Smooth muscle cell of the brain vasculature (primary cell): Measurements from ENCODE around the gene HBEGF.

Experiments
- DNase-seq: peaks from one replicate; pipeline ENCODE4 v3.0.0-alpha.2; 2012; ENCODE audit warnings: low read depth, low spot score

The HBEGF gene, protein sequence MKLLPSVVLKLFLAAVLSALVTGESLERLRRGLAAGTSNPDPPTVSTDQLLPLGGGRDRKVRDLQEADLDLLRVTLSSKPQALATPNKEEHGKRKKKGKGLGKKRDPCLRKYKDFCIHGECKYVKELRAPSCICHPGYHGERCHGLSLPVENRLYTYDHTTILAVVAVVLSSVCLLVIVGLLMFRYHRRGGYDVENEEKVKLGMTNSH

DNA sequence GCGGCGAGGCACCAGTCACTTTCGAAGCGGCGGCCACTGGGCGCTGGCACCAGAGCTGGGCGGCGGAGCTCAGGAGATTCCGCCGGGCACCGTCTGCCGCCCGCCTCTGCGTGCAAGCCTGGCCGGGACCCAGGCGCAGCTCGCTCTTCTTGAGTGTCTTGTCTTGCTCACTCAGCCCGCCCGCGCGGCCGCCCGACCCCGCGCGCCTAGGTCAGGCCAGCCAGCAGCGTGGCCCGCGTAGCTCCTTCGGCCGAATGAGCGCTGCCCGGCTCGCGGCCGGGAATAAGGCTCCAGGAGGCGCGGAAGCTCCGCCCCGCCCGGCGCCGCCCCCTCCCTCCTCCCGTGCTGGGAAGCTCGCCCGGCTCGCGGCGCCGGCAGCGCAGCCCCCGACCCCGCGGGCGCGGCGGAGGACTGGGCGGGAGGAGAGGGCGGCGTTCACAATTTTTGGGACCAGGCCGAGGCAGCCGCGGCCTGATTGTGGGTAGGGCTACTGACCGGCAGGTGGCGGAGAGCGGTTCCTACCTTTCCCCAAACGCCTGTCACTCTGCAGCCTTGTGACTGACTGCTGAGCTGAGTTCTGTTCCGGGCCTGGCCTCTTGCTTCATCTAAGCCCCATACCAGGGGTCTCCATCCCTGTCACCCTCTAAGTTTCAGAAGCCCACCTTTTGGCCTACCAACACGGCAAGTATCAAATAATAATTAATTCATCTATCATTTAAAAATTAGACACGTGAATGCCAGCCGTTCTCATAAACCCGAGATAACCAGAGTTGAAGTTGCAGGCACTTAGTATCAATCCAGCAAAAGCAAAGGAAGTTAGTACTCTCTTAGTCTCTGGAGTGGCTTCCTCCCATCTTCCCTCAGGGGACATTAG lies at the start of gene HBEGF:
Gene HBEGF (minus strand): TSS at position 256 of the 874 bp plus-strand sequence. CDS start 275 bp downstream, outside the sequence.
- no peak for DNase-seq

DNA sequence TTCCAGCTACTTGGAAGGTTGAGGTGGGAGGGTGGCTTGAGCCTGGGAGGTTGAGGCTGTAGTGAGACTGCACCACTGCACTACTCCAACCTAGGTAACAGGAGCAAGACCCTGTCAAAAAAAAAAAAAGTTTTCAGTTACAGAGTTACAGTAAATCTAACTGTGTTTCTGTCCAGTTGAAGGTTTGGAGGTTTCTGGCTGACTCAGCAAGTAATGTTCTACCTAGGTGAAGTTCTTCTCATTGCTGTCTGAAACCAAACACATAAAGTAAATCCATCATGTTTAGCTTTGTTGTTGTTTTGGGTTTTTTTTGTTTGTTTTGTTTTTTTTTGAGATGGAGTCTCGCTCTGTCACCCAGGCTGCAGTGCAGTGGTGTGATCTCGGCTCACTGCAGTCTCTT lies 47.3 kb upstream of the HBEGF start:
- no peak for DNase-seq

DNA sequence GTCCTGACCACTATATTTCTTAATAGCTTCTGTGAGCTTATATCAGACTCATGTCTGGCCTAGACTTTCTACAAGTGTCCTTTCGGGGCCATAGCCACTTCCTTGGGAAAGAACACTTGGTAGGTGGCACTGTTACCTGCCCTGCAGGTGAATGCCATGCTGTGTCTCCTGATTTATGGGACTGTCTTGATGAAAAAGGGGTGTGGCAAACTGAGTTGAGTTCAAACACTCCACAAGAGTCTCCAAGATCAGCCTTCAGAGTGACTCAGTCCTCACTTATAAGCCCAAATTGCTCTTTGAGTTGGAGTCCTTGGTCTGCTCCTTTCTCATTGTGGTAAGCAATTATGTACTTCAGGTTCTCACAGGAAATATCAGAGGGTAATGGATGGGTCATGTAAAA lies 45.3 kb upstream of the HBEGF start:
- DNase-seq: no peak

DNA sequence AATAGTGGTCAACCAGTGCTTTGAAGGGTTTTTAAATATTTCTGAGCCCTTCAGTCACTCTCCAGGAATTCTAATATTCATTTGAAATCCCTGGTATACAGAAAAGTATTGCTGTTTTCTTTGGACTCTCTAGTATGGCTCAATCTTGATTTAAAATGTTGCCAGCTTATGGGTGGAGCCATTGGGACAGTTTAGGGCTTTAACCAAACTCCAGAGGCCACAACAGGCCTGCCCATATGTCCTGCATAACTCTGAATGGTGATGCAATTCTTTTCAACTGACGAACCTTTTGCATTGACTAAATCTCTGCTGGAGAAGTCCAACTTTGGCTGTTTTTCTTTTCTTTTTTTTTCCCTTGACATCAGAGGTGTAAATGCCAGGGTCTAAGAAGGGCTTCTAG lies 44.9 kb upstream of the HBEGF start:
- no peak for DNase-seq

GRCh38 chr5:140388052-140388451 lies 41.6 kb upstream of the HBEGF start:
- DNase-seq: no peak

- no peak for DNase-seq
Measured at GRCh38 chr5:140383300-140383699, 36.9 kb upstream of the HBEGF start.

- DNase-seq: no peak
Measured at GRCh38 chr5:140382866-140383265, 36.5 kb upstream of the HBEGF start.

DNA sequence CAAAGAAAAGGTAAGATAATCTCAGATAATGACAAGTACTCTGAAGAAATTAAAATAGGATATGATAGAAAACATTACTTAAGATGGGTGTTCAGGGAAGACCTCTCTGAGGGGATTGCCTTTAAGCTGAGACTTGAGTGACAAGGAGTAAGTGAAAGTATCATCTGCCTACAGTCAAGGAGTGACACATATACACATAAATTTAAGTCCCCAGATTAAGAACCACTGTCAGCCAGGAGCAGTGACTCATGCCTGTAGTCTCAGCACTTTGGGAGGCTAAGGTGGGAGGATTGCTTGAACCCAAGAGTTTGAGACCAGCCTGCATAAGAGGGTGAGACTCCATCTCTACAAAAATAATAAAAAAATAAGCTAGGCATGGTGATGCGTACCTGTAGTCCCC lies 35.6 kb upstream of the HBEGF start:
- DNase-seq: no peak

- no peak for DNase-seq
Measured at GRCh38 chr5:140381351-140381750, 34.9 kb upstream of the HBEGF start.

- DNase-seq: peak; percentile 37
Measured at GRCh38 chr5:140372971-140373487, 26.6 kb upstream of the HBEGF start.

DNA sequence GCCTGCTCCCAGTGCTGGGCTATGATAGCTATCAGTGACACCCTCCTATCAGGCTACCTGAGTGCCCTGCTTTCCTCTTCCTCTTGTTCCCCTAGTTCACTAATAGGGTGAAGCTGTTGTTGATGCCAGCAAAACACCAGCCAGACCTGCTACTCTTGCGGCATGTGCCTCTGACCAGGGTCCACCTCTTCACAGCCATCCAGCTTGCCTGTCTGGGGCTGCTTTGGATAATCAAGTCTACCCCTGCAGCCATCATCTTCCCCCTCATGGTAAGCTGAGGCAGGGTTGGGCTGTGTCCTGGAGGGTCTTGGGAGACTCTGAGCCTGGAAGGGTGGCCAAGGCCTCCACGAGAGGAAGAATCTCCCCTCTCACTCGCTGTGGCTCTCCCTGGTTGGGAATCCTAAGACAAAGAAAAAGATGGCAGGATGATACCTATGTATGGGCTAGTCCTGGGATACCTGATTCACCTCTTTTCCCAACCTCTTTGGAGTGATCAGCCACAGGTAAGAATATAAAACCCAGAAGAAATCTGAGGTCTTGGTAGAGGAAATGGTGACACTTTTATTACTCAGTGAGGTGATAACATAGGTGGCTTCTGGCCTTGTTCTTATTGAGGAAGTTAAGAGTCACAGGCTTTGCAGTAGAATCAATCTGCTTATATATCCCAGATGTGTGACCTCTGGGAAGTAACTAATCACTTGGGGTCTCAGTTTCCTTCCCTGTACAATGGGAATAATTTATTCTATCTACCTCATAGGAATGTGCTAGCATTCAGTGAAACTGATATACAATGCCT lies 25.2 kb upstream of the HBEGF start:
- DNase-seq: no peak

DNA sequence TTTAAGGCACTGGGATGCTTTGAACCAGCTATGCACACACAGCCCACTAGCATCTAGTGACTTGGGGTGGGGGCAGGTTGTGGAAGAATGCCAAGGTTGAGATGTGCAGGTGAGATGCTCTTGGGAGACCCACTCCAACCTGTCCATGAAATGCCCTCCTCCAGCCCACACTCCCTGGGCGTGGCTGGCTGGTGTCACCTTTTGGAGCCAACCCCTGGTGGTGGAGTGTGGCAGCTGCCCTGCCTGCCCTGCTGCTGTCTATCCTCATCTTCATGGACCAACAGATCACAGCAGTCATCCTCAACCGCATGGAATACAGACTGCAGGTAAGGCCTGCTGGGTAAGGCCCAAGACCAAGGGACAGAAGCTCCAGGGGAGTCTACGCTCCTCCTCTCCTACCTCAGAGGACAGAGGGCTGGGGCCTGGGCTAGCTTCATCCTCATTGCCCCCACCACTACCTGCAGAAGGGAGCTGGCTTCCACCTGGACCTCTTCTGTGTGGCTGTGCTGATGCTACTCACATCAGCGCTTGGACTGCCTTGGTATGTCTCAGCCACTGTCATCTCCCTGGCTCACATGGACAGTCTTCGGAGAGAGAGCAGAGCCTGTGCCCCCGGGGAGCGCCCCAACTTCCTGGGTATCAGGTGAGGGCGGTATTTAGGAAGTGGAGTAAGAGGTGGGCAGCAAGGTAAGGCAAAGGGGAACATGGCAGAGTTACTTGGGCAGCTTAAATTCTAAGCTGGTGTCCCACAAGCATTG lies 21.0 kb upstream of the HBEGF start:
- DNase-seq: no peak

GRCh38 chr5:140366589-140367255 lies 20.3 kb upstream of the HBEGF start:
- DNase-seq: no peak

GRCh38 chr5:140365941-140366340 lies 19.5 kb upstream of the HBEGF start:
- no peak for DNase-seq

- no peak for DNase-seq
Measured at GRCh38 chr5:140365282-140365681, 18.9 kb upstream of the HBEGF start.

DNA sequence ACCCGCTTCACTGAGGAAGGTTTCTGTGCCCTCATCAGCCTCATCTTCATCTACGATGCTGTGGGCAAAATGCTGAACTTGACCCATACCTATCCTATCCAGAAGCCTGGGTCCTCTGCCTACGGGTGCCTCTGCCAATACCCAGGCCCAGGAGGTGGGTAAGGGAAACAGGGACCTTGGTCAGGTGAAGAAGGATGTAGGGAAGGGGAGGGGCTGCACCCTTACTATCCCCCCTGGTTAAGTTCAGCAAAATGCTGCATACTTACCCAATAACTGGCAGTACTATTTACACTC lies 18.0 kb upstream of the HBEGF start:
- no peak for DNase-seq

DNA sequence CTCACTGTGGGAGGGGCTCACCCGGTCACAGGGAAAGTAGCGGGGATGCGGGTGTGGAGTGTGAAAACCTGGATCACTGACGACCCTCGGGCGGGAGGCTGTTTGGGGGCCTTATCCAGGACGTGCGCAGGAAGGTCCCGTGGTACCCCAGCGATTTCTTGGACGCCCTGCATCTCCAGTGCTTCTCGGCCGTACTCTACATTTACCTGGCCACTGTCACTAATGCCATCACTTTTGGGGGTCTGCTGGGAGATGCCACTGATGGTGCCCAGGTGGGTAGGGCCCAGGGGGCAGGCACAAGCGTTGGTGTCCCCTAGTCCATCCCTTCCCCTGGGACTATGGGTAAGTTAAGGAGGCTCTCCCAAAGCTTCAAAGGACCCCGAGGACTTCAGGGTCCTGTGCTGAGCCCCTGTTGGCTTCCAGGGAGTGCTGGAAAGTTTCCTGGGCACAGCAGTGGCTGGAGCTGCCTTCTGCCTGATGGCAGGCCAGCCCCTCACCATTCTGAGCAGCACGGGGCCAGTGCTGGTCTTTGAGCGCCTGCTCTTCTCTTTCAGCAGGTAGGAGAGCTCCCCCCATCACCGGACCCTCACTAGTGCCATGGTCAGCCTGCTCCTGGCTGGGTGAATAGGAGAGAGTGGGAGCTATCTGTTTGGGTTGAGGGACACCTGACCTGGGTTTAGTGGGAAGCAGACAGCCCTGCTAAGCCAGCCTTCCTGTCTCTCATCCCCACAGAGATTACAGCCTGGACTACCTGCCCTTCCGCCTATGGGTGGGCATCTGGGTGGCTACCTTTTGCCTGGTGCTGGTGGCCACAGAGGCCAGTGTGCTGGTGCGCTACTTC lies 17.4 kb upstream of the HBEGF start:
- no peak for DNase-seq

GRCh38 chr5:140362875-140363630 lies 16.6 kb upstream of the HBEGF start:
- DNase-seq: no peak

DNA sequence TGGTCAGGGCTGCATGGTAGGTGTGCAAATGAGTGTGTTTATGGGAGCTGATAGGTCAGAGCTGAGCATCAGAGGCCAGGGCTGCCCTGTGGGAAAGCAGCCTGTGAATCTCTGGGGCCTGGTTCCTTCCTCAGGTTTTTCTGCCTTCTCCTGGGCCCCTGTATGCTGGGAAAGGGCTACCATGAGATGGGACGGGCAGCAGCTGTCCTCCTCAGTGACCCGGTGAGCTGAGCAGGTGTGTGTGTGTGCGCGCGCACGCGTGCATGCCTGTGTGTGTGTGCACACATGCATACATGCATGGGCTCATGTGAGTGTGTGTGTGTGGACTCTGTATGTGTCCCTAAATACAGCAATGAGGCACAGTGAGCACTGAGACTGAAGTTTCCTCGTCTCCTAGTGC lies 15.9 kb upstream of the HBEGF start:
- DNase-seq: no peak
